ENCODE data around the gene FMN1.

The FMN1 gene

GRCh38 chr15:32844118-32844711 is 350.3 kb downstream of the FMN1 start:
- no peak overlapping the region for H3K9ac ChIP-seq (ENCODE audit: insufficient read length)
- DNase-seq (ENCODE audit: low read depth, low spot score) = no peak
- no peak overlapping the region for H3K27ac ChIP-seq
- no peak overlapping the region for H3K4me3 ChIP-seq
- TF ChIP-seq FOXP2 (optimal IDR thresholded peaks at IDR 0.05; ENCODE audit: control extremely low read depth, extremely low read length, insufficient read depth) (no peak), EZH2 (IDR thresholded peaks at IDR 0.05) (no peak), POLR2AphosphoS5 (IDR thresholded peaks at IDR 0.05; ENCODE audit: borderline replicate concordance, low read depth, low read length) (no peak)
- H3K9me3 ChIP-seq (ENCODE audit: low read depth, low read length) = no peaks in the 10 kb centered on the region
- no peaks in the 10 kb centered on the region for H3K36me3 ChIP-seq (ENCODE audit: insufficient read depth, low read length)

GRCh38 chr15:32843219-32843815 is 351.2 kb downstream of the FMN1 start:
- Histone ChIP-seq H3K9ac (ENCODE audit: insufficient read length) (no peak overlapping the region), H3K4me3 (no peak overlapping the region), H3K27ac (no peak overlapping the region), H3K36me3 (ENCODE audit: insufficient read depth, low read length) (no peaks in the 10 kb centered on the region), H3K9me3 (ENCODE audit: low read depth, low read length) (no peaks in the 10 kb centered on the region)
- TF ChIP-seq FOXP2 (optimal IDR thresholded peaks at IDR 0.05; ENCODE audit: control extremely low read depth, extremely low read length, insufficient read depth) (no peak), EZH2 (IDR thresholded peaks at IDR 0.05) (no peak), POLR2AphosphoS5 (IDR thresholded peaks at IDR 0.05; ENCODE audit: borderline replicate concordance, low read depth, low read length) (no peak)
- DNase-seq (ENCODE audit: low read depth, low spot score) = no peak

GRCh38 chr15:32842081-32842480 is 352.4 kb downstream of the FMN1 start:
- H3K4me3 ChIP-seq = no peak overlapping the region
- no peak for DNase-seq (ENCODE audit: low read depth, low spot score)
- no peak for TF ChIP-seq FOXP2 (optimal IDR thresholded peaks at IDR 0.05; ENCODE audit: control extremely low read depth, extremely low read length, insufficient read depth)
- no peak for TF ChIP-seq EZH2 (IDR thresholded peaks at IDR 0.05)
- no peak for TF ChIP-seq POLR2AphosphoS5 (IDR thresholded peaks at IDR 0.05; ENCODE audit: borderline replicate concordance, low read depth, low read length)
- H3K36me3 ChIP-seq (ENCODE audit: insufficient read depth, low read length) = no peaks in the 10 kb centered on the region
- no peak overlapping the region for H3K27ac ChIP-seq
- no peaks in the 10 kb centered on the region for H3K9me3 ChIP-seq (ENCODE audit: low read depth, low read length)
- H3K9ac ChIP-seq (ENCODE audit: insufficient read length) = no peak overlapping the region

- no peak overlapping the region for H3K9ac ChIP-seq (ENCODE audit: insufficient read length)
- H3K27ac ChIP-seq = no peak overlapping the region
- no peak overlapping the region for H3K4me3 ChIP-seq
- H3K36me3 ChIP-seq (ENCODE audit: insufficient read depth, low read length) = no peaks in the 10 kb centered on the region
- no peak for DNase-seq (ENCODE audit: low read depth, low spot score)
- TF ChIP-seq POLR2AphosphoS5 (IDR thresholded peaks at IDR 0.05; ENCODE audit: borderline replicate concordance, low read depth, low read length) (no peak), FOXP2 (optimal IDR thresholded peaks at IDR 0.05; ENCODE audit: control extremely low read depth, extremely low read length, insufficient read depth) (no peak), EZH2 (IDR thresholded peaks at IDR 0.05) (no peak)
- no peaks in the 10 kb centered on the region for H3K9me3 ChIP-seq (ENCODE audit: low read depth, low read length)
Observed at GRCh38 chr15:32840507-32841245, 353.8 kb downstream of the FMN1 start.

- Histone ChIP-seq H3K36me3 (ENCODE audit: insufficient read depth, low read length) (no peaks in the 10 kb centered on the region), H3K9ac (ENCODE audit: insufficient read length) (no peak overlapping the region), H3K27ac (no peak overlapping the region), H3K4me3 (no peak overlapping the region), H3K9me3 (ENCODE audit: low read depth, low read length) (no peaks in the 10 kb centered on the region)
- no peak for DNase-seq (ENCODE audit: low read depth, low spot score)
- TF ChIP-seq POLR2AphosphoS5 (IDR thresholded peaks at IDR 0.05; ENCODE audit: borderline replicate concordance, low read depth, low read length) (no peak), FOXP2 (optimal IDR thresholded peaks at IDR 0.05; ENCODE audit: control extremely low read depth, extremely low read length, insufficient read depth) (no peak), EZH2 (IDR thresholded peaks at IDR 0.05) (no peak)
Observed at GRCh38 chr15:32838820-32839219, 355.7 kb downstream of the FMN1 start.

- TF ChIP-seq POLR2AphosphoS5 (IDR thresholded peaks at IDR 0.05; ENCODE audit: borderline replicate concordance, low read depth, low read length) = no peak
- no peak for TF ChIP-seq FOXP2 (optimal IDR thresholded peaks at IDR 0.05; ENCODE audit: control extremely low read depth, extremely low read length, insufficient read depth)
- TF ChIP-seq EZH2 (IDR thresholded peaks at IDR 0.05) = no peak
- Histone ChIP-seq H3K27ac (no peak overlapping the region), H3K9ac (ENCODE audit: insufficient read length) (no peak overlapping the region), H3K4me3 (no peak overlapping the region), H3K9me3 (ENCODE audit: low read depth, low read length) (no peaks in the 10 kb centered on the region), H3K36me3 (ENCODE audit: insufficient read depth, low read length) (no peaks in the 10 kb centered on the region)
- no peak for DNase-seq (ENCODE audit: low read depth, low spot score)
Observed at GRCh38 chr15:32838338-32838737, 356.2 kb downstream of the FMN1 start.

GRCh38 chr15:32837935-32838334 is 356.6 kb downstream of the FMN1 start:
- TF ChIP-seq FOXP2 (optimal IDR thresholded peaks at IDR 0.05; ENCODE audit: control extremely low read depth, extremely low read length, insufficient read depth) (no peak), EZH2 (IDR thresholded peaks at IDR 0.05) (no peak), POLR2AphosphoS5 (IDR thresholded peaks at IDR 0.05; ENCODE audit: borderline replicate concordance, low read depth, low read length) (no peak)
- Histone ChIP-seq H3K36me3 (ENCODE audit: insufficient read depth, low read length) (no peaks in the 10 kb centered on the region), H3K9ac (ENCODE audit: insufficient read length) (no peak overlapping the region), H3K4me3 (no peak overlapping the region), H3K9me3 (ENCODE audit: low read depth, low read length) (no peaks in the 10 kb centered on the region), H3K27ac (no peak overlapping the region)
- no peak for DNase-seq (ENCODE audit: low read depth, low spot score)

- Histone ChIP-seq H3K36me3 (ENCODE audit: insufficient read depth, low read length) (no peaks in the 10 kb centered on the region), H3K4me3 (no peak overlapping the region), H3K27ac (no peak overlapping the region), H3K9ac (ENCODE audit: insufficient read length) (no peak overlapping the region), H3K9me3 (ENCODE audit: low read depth, low read length) (no peaks in the 10 kb centered on the region)
- no peak for DNase-seq (ENCODE audit: low read depth, low spot score)
- TF ChIP-seq POLR2AphosphoS5 (IDR thresholded peaks at IDR 0.05; ENCODE audit: borderline replicate concordance, low read depth, low read length) = no peak
- no peak for TF ChIP-seq FOXP2 (optimal IDR thresholded peaks at IDR 0.05; ENCODE audit: control extremely low read depth, extremely low read length, insufficient read depth)
Observed at GRCh38 chr15:32834156-32834555, 360.4 kb downstream of the FMN1 start.

Measured in SK-N-MC (cell line).